ENCODE measurements around the gene LRRK1. TPM values are rescaled to one million over a fixed set of nuclear protein-coding genes. Genes with fewer than 3 reads are reported as not detected.
A peak's percentile ranks its signal among the peaks of the same experiment; 100 is the strongest.

Gene LRRK1
- total and polyA plus RNA-seq, 2 donors = 3.4 to 6.7 TPM

DNA sequence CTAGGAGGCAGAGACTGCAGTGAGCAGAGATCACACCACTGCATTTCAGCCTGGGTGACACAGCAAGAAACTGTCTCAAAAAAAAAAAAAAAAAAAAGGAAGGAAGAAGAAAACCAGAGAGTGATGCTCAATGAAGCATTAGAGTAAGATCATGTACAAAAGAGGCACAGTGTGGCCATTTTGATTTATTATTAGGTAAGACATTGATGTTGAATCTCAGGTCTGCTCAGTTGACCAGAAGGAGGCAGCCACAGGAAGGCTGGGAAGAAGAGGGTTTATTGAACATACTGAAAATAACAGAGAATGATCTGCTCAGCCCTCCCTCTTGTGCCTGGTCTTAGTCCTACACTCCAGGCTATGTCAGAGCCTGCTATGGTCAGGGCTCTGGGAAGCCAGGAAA is 15.6 kb downstream of the LRRK1 start:
- Histone ChIP-seq H3K36me3 (ENCODE audit: control insufficient read depth in 2 of 2, insufficient read depth in 2 of 2, low read length in 1 of 2) (no peaks in the 10 kb centered on the region), H3K27me3 (ENCODE audit: control insufficient read depth in 2 of 2, insufficient read depth in 1 of 2, low read length in 1 of 2) (no peaks in the 10 kb centered on the region), H3K27ac (ENCODE audit: low read depth in 1 of 2, low read length in 1 of 2) (no peak overlapping the region), H3K4me1 (ENCODE audit: control insufficient read depth in 2 of 2, insufficient read depth in 2 of 2, low read length in 2 of 2) (no peaks in the 10 kb centered on the region), H3K9me3 (ENCODE audit: control insufficient read depth in 2 of 2, insufficient read depth in 1 of 2, low read length in 1 of 2) (no peaks in the 10 kb centered on the region), H3K4me3 (ENCODE audit: low read length in 2 of 2) (no peak overlapping the region)
- no peak for DNase-seq (ENCODE audit: low read depth in 6 of 9, low spot score in 9 of 9)

DNA sequence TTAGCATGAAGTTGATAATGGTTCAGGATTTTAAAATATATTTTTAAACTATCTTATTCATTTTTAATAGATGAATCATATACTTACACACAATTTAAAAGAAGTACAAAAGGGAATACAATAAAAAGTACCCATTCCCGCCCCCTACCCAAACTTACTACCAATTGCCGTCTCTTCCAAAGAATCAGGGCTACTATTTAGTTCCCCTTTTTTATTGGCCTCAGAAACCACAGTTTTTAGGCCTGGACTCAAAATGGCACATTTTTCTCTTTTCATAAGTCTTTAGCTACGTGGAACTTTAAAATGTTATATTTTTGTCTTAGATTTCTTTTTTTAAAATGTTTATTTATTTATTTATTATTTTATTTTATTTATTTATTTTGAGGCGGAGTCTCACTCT is 18.0 kb downstream of the LRRK1 start:
- no peaks in the 10 kb centered on the region for H3K9me3 ChIP-seq (ENCODE audit: control insufficient read depth in 2 of 2, insufficient read depth in 1 of 2, low read length in 1 of 2)
- no peak for DNase-seq (ENCODE audit: low read depth in 6 of 9, low spot score in 9 of 9)
- H3K27ac ChIP-seq (ENCODE audit: low read depth in 1 of 2, low read length in 1 of 2) = no peak overlapping the region
- no peaks in the 10 kb centered on the region for H3K4me1 ChIP-seq (ENCODE audit: control insufficient read depth in 2 of 2, insufficient read depth in 2 of 2, low read length in 2 of 2)
- H3K27me3 ChIP-seq (ENCODE audit: control insufficient read depth in 2 of 2, insufficient read depth in 1 of 2, low read length in 1 of 2) = no peaks in the 10 kb centered on the region
- 86% methylated on average over 4 of the region's 4 CpGs for WGBS
- no peak overlapping the region for H3K4me3 ChIP-seq (ENCODE audit: low read length in 2 of 2)
- H3K36me3 ChIP-seq (ENCODE audit: control insufficient read depth in 2 of 2, insufficient read depth in 2 of 2, low read length in 1 of 2) = no peaks in the 10 kb centered on the region

DNA sequence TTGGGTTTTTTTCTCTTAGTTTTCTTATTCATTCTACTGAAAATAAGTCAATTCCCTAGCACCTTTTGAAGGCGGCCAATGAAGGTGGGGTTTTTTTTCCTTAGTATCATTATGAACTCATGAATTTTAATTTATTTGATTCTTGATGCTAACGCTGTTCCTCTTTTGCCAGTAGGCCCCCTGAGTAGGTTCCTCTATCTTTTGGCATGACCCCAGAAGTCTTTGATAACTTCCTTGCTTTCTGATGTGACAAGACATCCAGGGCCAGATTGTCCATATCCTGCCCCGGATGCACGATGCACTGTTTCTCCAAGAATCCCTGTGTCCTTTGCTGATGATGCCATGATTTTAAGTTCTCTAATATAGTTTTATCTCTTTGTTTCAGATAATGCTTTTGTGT is 20.6 kb downstream of the LRRK1 start:
- no peak overlapping the region for H3K27ac ChIP-seq (ENCODE audit: low read depth in 1 of 2, low read length in 1 of 2)
- 37% methylated on average over 4 of the region's 4 CpGs for WGBS
- no peak overlapping the region for H3K4me3 ChIP-seq (ENCODE audit: low read length in 2 of 2)

DNA sequence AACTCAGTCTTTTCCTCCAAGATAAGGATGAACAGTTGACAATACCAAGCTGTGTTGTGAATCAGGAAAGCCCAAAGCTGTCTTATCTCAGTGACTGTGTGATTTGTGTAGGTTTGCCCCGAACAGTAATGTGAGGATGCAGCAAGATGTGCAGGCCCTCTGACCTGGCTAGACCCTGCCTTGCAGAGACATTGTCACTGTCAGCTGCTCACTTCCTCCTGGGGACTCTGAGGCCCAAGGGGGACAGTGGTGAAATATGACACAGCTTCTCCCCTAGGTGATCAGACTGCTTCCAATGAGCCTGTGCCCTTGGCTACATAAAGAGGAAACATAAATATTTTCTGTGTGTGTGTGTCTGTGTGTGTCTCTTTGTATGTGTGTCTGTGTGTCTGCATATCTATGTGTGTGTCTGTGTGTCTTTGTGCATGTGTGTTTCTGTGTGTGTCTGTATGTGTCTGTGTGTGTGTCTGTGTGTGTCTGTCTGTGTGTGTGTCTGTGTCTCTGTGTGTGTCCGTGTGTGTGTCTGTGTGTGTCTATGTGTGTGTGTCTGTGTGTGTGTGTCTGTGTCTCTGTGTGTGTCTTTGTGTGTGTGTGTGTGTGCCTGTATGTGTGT is 21.7 kb downstream of the LRRK1 start:
- Histone ChIP-seq H3K27me3 (ENCODE audit: control insufficient read depth in 2 of 2, insufficient read depth in 1 of 2, low read length in 1 of 2) (no peaks in the 10 kb centered on the region), H3K27ac (ENCODE audit: low read depth in 1 of 2, low read length in 1 of 2) (no peak overlapping the region), H3K36me3 (ENCODE audit: control insufficient read depth in 2 of 2, insufficient read depth in 2 of 2, low read length in 1 of 2) (no peaks in the 10 kb centered on the region), H3K4me1 (ENCODE audit: control insufficient read depth in 2 of 2, insufficient read depth in 2 of 2, low read length in 2 of 2) (no peaks in the 10 kb centered on the region), H3K4me3 (ENCODE audit: low read length in 2 of 2) (no peak overlapping the region), H3K9me3 (ENCODE audit: control insufficient read depth in 2 of 2, insufficient read depth in 1 of 2, low read length in 1 of 2) (no peaks in the 10 kb centered on the region)
- WGBS = 93% methylated on average over 2 of the region's 2 CpGs
- peak in 1 of 9 donors; percentile 21 for DNase-seq (ENCODE audit: low read depth in 6 of 9, low spot score in 9 of 9)

More for the DNA sequence above, 20.6 kb downstream of the LRRK1 start:
- no peaks in the 10 kb centered on the region for H3K4me1 ChIP-seq (ENCODE audit: control insufficient read depth in 2 of 2, insufficient read depth in 2 of 2, low read length in 2 of 2)
- no peak for DNase-seq (ENCODE audit: low read depth in 6 of 9, low spot score in 9 of 9)
- H3K27me3 ChIP-seq (ENCODE audit: control insufficient read depth in 2 of 2, insufficient read depth in 1 of 2, low read length in 1 of 2) = no peaks in the 10 kb centered on the region
- H3K36me3 ChIP-seq (ENCODE audit: control insufficient read depth in 2 of 2, insufficient read depth in 2 of 2, low read length in 1 of 2) = no peaks in the 10 kb centered on the region
- no peaks in the 10 kb centered on the region for H3K9me3 ChIP-seq (ENCODE audit: control insufficient read depth in 2 of 2, insufficient read depth in 1 of 2, low read length in 1 of 2)

DNA sequence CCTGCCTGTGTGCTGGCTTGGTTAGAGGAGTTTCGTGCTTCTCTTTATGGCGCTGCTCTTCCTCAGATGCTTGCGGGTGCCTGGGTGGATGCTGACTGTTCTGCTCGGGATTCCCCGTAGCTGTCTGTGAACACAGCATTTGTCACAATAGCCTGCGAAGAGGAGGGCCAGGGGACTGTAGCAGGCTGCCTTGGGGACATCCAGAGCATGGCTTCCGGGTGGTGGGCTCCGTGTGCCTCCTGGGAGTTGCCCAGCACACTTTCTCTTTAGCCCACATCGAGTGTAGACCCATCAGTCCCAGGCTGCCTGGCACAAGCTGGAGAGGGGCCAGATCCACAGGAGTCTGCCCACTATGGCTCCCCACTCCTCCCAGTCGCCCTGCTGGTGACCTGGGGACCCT is 22.4 kb downstream of the LRRK1 start:
- Histone ChIP-seq H3K27ac (ENCODE audit: low read depth in 1 of 2, low read length in 1 of 2) (no peak overlapping the region), H3K4me3 (ENCODE audit: low read length in 2 of 2) (no peak overlapping the region), H3K27me3 (ENCODE audit: control insufficient read depth in 2 of 2, insufficient read depth in 1 of 2, low read length in 1 of 2) (no peaks in the 10 kb centered on the region), H3K4me1 (ENCODE audit: control insufficient read depth in 2 of 2, insufficient read depth in 2 of 2, low read length in 2 of 2) (no peaks in the 10 kb centered on the region), H3K36me3 (ENCODE audit: control insufficient read depth in 2 of 2, insufficient read depth in 2 of 2, low read length in 1 of 2) (no peaks in the 10 kb centered on the region), H3K9me3 (ENCODE audit: control insufficient read depth in 2 of 2, insufficient read depth in 1 of 2, low read length in 1 of 2) (no peaks in the 10 kb centered on the region)
- 86% methylated on average over 10 of the region's 10 CpGs for WGBS
- DNase-seq (ENCODE audit: low read depth in 6 of 9, low spot score in 9 of 9) = no peak

DNA sequence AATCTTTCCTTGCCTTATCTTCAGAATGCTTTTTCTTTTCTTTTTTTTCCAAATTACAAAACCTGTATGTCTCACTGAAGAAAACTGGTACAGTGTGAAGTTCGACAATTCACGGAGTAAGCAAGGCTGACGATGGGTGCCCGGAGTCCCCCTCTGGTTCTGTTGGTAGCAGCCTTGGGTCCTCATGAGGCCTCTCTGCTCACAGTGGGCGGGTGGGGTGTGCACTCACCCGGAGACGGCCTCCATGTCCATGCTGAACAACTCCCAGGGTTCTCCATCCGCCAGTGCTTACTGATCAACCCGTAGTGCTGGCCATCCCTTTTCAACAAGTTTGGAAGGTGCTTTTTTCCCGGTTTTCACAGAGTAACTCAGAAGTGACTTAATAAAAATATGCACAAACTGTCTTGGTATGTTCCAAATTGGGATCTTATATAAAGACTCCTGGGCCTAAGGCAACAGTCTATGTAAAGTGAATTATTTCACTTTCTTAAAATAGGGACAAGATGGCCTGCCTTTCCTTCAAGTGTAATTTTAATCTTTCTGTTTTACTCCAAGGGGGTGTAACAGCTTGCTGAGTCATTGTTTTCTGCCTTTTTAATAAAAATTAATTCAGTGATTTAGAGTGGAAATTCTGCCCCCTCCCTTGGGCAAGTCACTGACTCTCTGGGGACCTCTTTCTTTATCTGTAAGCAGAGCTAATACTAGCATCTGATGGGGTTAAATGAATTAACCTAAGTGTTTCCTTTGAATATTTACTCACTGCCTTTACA is 23.7 kb downstream of the LRRK1 start:
- Histone ChIP-seq H3K9me3 (ENCODE audit: control insufficient read depth in 2 of 2, insufficient read depth in 1 of 2, low read length in 1 of 2) (no peaks in the 10 kb centered on the region), H3K27ac (ENCODE audit: low read depth in 1 of 2, low read length in 1 of 2) (no peak overlapping the region), H3K36me3 (ENCODE audit: control insufficient read depth in 2 of 2, insufficient read depth in 2 of 2, low read length in 1 of 2) (no peaks in the 10 kb centered on the region), H3K4me3 (ENCODE audit: low read length in 2 of 2) (no peak overlapping the region), H3K27me3 (ENCODE audit: control insufficient read depth in 2 of 2, insufficient read depth in 1 of 2, low read length in 1 of 2) (no peaks in the 10 kb centered on the region), H3K4me1 (ENCODE audit: control insufficient read depth in 2 of 2, insufficient read depth in 2 of 2, low read length in 2 of 2) (no peaks in the 10 kb centered on the region)
- WGBS = 97% methylated on average over 10 of the region's 10 CpGs
- DNase-seq (ENCODE audit: low read depth in 6 of 9, low spot score in 9 of 9) = no peak

DNA sequence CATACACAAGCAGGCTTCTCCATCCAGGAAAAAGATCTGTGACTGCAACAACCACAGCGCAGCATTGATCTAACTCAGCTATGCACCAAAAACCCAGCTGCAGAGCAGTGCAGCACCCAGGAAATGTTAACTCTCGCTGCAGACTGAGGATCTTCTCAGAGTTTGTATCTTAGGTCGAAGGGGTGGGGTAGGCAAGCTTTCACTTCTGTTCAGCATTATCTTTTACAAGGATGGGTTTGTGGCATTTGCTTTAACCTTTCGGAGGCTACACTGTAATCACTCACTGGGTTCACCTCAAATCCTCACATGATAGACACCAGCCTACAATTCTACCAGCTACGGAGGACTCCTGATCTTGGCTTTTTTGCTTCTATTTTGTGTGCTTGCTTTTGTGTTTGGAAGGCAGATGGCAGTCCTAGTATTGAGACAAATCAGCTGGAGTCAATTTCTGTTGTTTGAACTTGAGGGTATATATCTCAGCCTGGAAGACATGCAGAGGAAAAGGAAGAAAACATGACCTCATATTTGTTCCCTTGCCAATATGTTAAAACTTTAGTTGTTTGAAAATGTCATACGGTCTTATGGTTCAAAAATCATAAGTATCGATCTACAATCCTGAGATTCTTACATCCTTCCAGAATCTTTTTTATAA is 25.2 kb downstream of the LRRK1 start:
- no peaks in the 10 kb centered on the region for H3K27me3 ChIP-seq (ENCODE audit: control insufficient read depth in 2 of 2, insufficient read depth in 1 of 2, low read length in 1 of 2)
- no peak overlapping the region for H3K27ac ChIP-seq (ENCODE audit: low read depth in 1 of 2, low read length in 1 of 2)
- H3K4me3 ChIP-seq (ENCODE audit: low read length in 2 of 2) = no peak overlapping the region
- no peaks in the 10 kb centered on the region for H3K4me1 ChIP-seq (ENCODE audit: control insufficient read depth in 2 of 2, insufficient read depth in 2 of 2, low read length in 2 of 2)
- H3K36me3 ChIP-seq (ENCODE audit: control insufficient read depth in 2 of 2, insufficient read depth in 2 of 2, low read length in 1 of 2) = no peaks in the 10 kb centered on the region
- WGBS = 95% methylated on average over 7 of the region's 7 CpGs
- no peaks in the 10 kb centered on the region for H3K9me3 ChIP-seq (ENCODE audit: control insufficient read depth in 2 of 2, insufficient read depth in 1 of 2, low read length in 1 of 2)
- no peak for DNase-seq (ENCODE audit: low read depth in 6 of 9, low spot score in 9 of 9)

DNA sequence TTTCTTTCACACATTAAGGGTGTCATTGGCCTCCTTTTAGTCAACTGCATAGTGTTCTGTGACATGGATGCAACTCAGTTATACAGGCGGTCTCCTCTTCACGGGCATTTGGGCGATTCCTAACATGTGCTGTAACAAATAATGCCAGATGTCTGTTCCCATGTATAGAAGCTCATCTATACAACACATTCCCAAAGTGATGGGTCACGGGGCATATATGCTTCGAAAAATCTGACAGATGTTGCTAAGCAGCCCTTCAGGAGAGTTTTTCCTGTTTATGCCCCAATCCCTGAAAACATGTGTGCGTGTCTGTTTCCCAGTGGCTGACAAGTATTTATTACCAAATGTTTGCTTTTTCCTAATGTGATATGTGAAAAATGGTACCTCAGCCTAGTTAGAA is 25.8 kb downstream of the LRRK1 start:
- H3K27ac ChIP-seq (ENCODE audit: low read depth in 1 of 2, low read length in 1 of 2) = no peak overlapping the region
- H3K27me3 ChIP-seq (ENCODE audit: control insufficient read depth in 2 of 2, insufficient read depth in 1 of 2, low read length in 1 of 2) = no peaks in the 10 kb centered on the region
- no peaks in the 10 kb centered on the region for H3K9me3 ChIP-seq (ENCODE audit: control insufficient read depth in 2 of 2, insufficient read depth in 1 of 2, low read length in 1 of 2)
- H3K4me1 ChIP-seq (ENCODE audit: control insufficient read depth in 2 of 2, insufficient read depth in 2 of 2, low read length in 2 of 2) = no peaks in the 10 kb centered on the region
- WGBS = 96% methylated on average over 6 of the region's 6 CpGs
- no peak for DNase-seq (ENCODE audit: low read depth in 6 of 9, low spot score in 9 of 9)
- no peaks in the 10 kb centered on the region for H3K36me3 ChIP-seq (ENCODE audit: control insufficient read depth in 2 of 2, insufficient read depth in 2 of 2, low read length in 1 of 2)
- H3K4me3 ChIP-seq (ENCODE audit: low read length in 2 of 2) = no peak overlapping the region

DNA sequence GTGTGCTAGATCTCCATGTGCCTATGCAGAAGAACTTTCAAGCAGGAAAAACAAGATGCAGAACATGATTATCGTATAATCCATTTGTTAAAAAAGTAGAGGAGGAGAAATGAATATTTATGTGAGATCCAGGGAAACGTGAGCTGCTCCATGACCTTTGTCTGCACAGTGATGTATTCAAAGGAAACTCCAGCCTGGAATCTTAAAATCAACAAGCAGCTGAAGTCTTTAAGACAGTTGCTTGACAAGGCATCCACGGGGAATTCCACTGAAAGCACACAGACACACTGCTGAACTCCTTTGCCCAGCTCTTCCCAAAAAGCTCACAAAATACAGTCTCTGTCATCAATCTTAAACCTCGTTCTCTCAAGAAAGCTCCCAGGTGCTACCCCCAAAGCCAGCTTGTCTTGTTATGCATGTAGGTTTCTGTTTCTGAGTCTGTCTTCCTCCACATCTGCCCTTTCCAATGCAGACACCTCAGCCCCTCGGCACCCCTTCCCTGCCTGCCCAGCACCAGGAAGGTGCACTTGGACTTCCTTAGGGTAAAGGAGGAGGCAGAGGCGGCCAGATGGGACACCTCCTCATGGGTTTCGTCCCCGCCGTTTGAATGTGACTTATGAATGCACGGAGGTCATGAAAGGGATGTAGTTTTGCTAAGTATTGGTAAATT is 28.7 kb downstream of the LRRK1 start:
- Histone ChIP-seq H3K27ac (ENCODE audit: low read depth in 1 of 2, low read length in 1 of 2) (peak overlapping the region in 1 of 2 donors; percentile 56), H3K9me3 (ENCODE audit: control insufficient read depth in 2 of 2, insufficient read depth in 1 of 2, low read length in 1 of 2) (no peaks in the 10 kb centered on the region), H3K4me1 (ENCODE audit: control insufficient read depth in 2 of 2, insufficient read depth in 2 of 2, low read length in 2 of 2) (no peaks in the 10 kb centered on the region), H3K36me3 (ENCODE audit: control insufficient read depth in 2 of 2, insufficient read depth in 2 of 2, low read length in 1 of 2) (no peaks in the 10 kb centered on the region), H3K27me3 (ENCODE audit: control insufficient read depth in 2 of 2, insufficient read depth in 1 of 2, low read length in 1 of 2) (no peaks in the 10 kb centered on the region), H3K4me3 (ENCODE audit: low read length in 2 of 2) (no peak overlapping the region)
- no peak for DNase-seq (ENCODE audit: low read depth in 6 of 9, low spot score in 9 of 9)
- WGBS = 93% methylated on average over 10 of the region's 10 CpGs
